RWPE1 (cell line): ENCODE measurements around the gene BRI3BP.

ENCODE experiments used
- CTCF ChIA-PET: fragments of 350-600 bp; sonication (Branson Sonifier 250); formaldehyde crosslinking; extraction: SDS; loops from one replicate; lab custom pipeline; 2021; lab: Yijun Ruan, JAX
- POLR2A ChIA-PET: fragments of 400-600 bp; formaldehyde crosslinking; extraction: SDS; loops from one replicate; lab custom pipeline; 2020; ENCODE audit warnings: antibody characterized with exemption; ENCODE audit not compliant: low non-redundant PET; lab: Yijun Ruan, JAX
- DNase-seq: peaks from one replicate; pipeline ENCODE4 v3.0.0; 2012; ENCODE audit warnings: low spot score
- H3K27ac ChIP-seq: fragments of 450-650 bp; 2 replicates; pipeline ENCODE4 v1.5.1; 2017
- TF ChIP-seq, protein P1 (sequence below): fragments of 450-650 bp; conservative IDR thresholded peaks from 2 replicates; pipeline ENCODE4 v1.5.1; 2017; ENCODE audit warnings: low read depth, mild to moderate bottlenecking

The BRI3BP gene

DNA sequence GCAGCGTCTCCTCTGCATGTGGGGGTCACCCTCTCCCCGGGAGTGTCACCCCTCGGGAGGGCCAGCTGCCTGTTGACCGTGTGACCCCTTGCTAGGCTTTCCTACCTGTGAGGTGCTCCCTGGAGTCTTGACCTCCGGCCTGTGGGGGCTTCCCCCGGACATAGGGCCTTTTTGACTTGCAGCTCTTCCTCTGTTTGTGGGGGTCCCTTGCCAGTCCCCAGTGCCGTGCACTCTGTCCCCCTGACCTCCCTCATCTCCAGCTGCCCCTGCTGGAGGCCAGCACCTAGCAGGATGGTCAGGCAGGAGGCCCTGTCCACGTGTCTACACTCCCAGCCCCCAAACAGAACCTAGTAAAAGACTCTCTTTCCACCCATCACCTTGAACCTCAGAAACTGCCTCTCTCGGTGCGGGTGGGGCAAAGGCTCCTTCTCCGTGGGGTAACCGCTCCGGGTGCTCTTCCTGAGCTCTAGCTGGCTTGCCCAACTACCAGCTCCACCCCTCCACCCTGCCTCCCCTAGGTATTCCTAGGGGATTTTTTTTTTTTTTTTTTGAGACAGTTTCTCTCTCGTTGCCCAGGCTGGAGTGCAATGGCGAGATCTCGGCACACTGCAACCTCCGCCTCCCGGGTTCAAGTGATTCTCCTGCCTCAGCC lies 72.6 kb downstream of the BRI3BP start:
- H3K27ac ChIP-seq: peak overlapping the region; percentile 75
- DNase-seq: peak; percentile 12
- TF ChIP-seq, protein P1, sequence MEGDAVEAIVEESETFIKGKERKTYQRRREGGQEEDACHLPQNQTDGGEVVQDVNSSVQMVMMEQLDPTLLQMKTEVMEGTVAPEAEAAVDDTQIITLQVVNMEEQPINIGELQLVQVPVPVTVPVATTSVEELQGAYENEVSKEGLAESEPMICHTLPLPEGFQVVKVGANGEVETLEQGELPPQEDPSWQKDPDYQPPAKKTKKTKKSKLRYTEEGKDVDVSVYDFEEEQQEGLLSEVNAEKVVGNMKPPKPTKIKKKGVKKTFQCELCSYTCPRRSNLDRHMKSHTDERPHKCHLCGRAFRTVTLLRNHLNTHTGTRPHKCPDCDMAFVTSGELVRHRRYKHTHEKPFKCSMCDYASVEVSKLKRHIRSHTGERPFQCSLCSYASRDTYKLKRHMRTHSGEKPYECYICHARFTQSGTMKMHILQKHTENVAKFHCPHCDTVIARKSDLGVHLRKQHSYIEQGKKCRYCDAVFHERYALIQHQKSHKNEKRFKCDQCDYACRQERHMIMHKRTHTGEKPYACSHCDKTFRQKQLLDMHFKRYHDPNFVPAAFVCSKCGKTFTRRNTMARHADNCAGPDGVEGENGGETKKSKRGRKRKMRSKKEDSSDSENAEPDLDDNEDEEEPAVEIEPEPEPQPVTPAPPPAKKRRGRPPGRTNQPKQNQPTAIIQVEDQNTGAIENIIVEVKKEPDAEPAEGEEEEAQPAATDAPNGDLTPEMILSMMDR: no peak
- ChIA-PET POLR2A (interaction anchor here (0.6 kb wide), 1 partner anchor 109 kb away, joined by 4 read pairs; no protein-coding TSS in a partner anchor), CTCF (no interaction called here)

DNA sequence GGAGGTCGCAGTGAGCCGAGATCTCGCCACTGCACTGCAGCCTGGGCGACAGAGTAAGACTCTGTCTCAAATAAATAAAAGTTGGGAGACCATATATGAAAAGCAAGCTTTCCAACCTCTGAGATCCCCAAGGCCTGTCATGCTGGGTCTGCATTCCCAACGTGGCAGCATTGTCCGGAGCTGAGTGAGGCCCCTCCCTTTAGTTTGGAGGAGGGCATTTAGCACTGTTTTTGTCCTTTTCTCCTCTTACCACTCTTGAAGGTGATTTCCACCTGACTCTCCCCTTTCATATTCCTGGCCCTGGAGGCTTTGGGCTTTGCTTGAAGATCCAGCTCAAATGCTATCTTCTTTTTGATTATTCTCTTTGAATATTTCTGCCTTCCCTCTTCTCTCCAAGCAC lies 74.9 kb downstream of the BRI3BP start:
- ChIA-PET CTCF (no interaction called here), POLR2A (interaction anchor here (0.7 kb wide), 1 partner anchor 214 kb away, joined by 4 read pairs; no protein-coding TSS in a partner anchor)
- H3K27ac ChIP-seq: peak overlapping the region; percentile 33
- DNase-seq: no peak
- TF ChIP-seq, protein P1: no peak

DNA sequence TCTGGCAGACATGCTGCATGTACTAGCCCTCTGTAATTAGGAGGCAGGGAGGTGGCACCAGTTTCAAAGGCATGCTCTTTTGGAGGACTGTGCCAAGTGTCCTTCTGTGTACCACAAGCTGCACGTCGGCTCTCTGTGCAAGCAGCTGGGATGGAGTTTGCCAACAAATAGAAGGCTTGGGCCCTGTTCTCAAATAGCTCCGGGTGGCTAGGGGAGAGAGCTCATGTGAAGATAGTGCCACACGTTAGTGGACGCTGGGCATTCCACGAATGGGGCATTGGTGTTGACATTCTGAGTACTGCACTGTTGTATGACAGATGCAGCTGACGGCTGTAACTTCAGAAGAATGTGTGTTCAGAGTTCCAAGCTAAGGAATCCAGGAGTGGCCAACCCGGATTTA lies 76.2 kb downstream of the BRI3BP start:
- ChIA-PET POLR2A (no interaction called here), CTCF (no interaction called here)
- DNase-seq: no peak

DNA sequence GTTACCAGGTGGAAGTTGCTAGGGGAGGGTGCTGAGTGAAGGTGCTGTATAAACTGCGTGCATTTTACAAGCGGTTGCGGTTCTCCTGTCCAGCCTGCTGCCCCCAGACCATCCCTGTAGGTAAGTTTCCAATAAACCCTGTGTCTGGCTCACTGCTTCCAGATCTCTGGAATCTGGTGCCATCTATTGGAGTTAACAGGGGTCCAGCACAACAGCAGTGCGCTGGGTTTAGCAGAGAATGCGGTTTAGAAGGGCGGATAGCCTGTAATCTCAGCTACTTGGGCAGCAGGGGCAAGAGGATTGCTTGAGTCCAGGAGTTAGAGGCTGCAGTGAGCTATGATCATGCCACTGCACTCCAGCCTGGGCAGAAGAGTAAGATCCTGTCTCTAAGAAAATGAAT lies 76.7 kb downstream of the BRI3BP start:
- TF ChIP-seq, protein P1: no peak
- ChIA-PET POLR2A (no interaction called here), CTCF (no interaction called here)
- H3K27ac ChIP-seq: peak overlapping the region; percentile 26; the same call in 1 of the 2 replicates
- DNase-seq: no peak

More for the DNA sequence above, 76.2 kb downstream of the BRI3BP start:
- H3K27ac ChIP-seq: peak overlapping the region; percentile 26
- TF ChIP-seq, protein P1: no peak

DNA sequence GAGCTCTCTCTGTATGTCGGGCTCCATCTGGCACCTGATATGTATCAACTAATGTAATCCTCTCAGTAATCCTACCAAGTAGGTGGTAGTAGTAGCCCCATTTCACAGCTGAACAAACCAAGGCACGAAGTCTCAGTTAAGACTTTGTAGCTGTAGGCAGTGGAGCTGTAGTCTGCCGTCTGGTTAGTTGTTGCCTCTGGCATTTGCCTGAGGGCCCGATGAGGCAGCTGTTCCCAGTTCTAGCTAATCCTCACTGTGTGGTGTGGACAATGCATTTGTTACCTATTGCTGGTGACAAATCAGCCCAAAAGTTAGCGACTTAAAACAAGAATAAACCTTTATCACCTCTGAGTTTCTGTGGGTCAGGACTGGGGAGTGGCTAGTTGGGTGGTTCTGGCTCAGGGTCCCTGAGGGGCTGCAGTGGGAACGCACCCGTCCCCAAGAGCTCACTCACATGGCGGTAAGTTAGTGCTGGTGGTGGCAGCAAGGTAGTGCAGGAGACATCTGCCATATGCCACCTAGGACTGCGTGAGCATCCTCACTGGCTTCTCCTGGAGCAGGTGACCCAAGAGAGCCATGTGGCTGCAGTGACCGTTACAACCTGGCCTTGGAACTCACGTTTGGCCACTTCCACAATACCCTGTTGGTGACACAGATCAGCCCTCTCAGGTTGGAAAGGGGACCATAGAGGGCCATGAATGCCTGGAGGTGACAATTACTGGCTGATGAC lies 77.4 kb downstream of the BRI3BP start:
- no peak for DNase-seq
- H3K27ac ChIP-seq: peak overlapping the region; percentile 16; the same call in 1 of the 2 replicates
- CTCF ChIA-PET: no interaction called here
- POLR2A ChIA-PET: no interaction called here
- TF ChIP-seq, protein P1: no peak

DNA sequence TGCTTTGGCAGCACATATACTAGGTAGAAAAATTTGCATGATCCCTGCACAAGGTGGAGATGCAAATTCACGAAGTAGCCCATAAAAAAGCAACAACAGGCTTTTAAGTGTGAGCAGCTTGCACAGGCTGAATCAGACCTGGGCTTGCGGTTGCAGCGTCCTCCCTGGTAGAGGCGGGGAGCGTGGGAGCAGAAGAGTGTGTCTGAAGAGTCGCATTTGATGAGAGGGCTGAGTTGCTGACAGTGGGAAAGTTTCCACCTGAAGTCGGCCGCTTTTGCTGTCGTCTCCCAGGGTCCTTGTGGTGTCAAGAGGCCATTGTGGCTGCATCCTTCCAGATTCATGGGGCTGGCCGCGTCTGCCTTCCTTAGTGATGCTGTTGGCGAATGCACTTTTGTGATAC lies 78.0 kb downstream of the BRI3BP start:
- CTCF ChIA-PET: no interaction called here
- TF ChIP-seq, protein P1: no peak
- POLR2A ChIA-PET: no interaction called here
- peak overlapping the region; percentile 16 for H3K27ac ChIP-seq
- no peak for DNase-seq
